WERI-Rb-1 (cell line): ENCODE data around the gene SIGLEC6.

Source experiments
- DNase-seq: peaks from one replicate; pipeline ENCODE4 v3.0.0-alpha.2; 2020
- H3K27ac ChIP-seq: fragments of 250-450 bp; sonication (Bioruptor Pico); 2 replicates; pipeline ENCODE4 v1.5.1; 2020; ENCODE audit warnings: mild to moderate bottlenecking, moderate library complexity
- H3K27me3 ChIP-seq: fragments of 250-450 bp; sonication (Bioruptor Pico); 2 replicates; pipeline ENCODE4 v1.5.1; 2021; ENCODE audit warnings: mild to moderate bottlenecking, low read depth, moderate library complexity; ENCODE audit not compliant: insufficient read depth, severe bottlenecking
- H3K36me3 ChIP-seq: fragments of 250-450 bp; sonication (Bioruptor Pico); 2 replicates; pipeline ENCODE4 v1.5.1; 2020; ENCODE audit warnings: mild to moderate bottlenecking, moderate library complexity
- H3K4me3 ChIP-seq: 2 replicates; pipeline ENCODE4 v1.5.1; 2011; ENCODE audit warnings: low read depth, mild to moderate bottlenecking, control low read depth, low read length
- H3K9me3 ChIP-seq: fragments of 250-450 bp; sonication (Bioruptor Pico); 2 replicates; pipeline ENCODE4 v1.5.1; 2021; ENCODE audit warnings: mild to moderate bottlenecking, moderate library complexity; ENCODE audit not compliant: severe bottlenecking
- TF ChIP-seq, protein P1 (sequence below): IDR thresholded peaks from 2 replicates; pipeline ENCODE4 v1.5.1; 2011; ENCODE audit warnings: low read depth, mild to moderate bottlenecking, control low read depth, inconsistent platforms, low read length

The SIGLEC6 gene

DNA sequence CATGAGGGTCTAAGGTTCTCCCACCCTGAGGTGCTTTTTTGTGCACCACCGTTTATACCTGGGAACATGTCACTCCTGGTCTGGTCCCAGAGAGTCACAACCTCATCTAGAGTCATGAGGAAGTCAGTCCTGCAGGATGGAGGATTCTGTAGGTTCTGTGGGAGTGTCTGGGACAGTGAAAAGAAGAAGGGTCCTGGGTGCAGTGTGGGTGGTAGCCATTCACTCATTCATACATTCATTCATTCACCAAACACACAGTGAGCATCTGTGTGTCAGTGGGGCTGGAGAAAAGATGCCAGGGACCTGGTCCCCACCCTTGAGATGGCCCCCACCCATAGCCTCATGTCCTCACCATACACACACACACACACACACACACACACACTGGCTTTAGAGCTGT is 61.8 kb downstream of the SIGLEC6 start:
- H3K9me3 ChIP-seq: no peaks in the 10 kb centered on the region
- DNase-seq: no peak
- H3K27me3 ChIP-seq: peaks cover 93% of the 10 kb centered on the region
- no peak overlapping the region for H3K27ac ChIP-seq
- no peak overlapping the region for H3K4me3 ChIP-seq
- TF ChIP-seq, protein P1, sequence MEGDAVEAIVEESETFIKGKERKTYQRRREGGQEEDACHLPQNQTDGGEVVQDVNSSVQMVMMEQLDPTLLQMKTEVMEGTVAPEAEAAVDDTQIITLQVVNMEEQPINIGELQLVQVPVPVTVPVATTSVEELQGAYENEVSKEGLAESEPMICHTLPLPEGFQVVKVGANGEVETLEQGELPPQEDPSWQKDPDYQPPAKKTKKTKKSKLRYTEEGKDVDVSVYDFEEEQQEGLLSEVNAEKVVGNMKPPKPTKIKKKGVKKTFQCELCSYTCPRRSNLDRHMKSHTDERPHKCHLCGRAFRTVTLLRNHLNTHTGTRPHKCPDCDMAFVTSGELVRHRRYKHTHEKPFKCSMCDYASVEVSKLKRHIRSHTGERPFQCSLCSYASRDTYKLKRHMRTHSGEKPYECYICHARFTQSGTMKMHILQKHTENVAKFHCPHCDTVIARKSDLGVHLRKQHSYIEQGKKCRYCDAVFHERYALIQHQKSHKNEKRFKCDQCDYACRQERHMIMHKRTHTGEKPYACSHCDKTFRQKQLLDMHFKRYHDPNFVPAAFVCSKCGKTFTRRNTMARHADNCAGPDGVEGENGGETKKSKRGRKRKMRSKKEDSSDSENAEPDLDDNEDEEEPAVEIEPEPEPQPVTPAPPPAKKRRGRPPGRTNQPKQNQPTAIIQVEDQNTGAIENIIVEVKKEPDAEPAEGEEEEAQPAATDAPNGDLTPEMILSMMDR: no peak
- H3K36me3 ChIP-seq: no peaks in the 10 kb centered on the region

DNA sequence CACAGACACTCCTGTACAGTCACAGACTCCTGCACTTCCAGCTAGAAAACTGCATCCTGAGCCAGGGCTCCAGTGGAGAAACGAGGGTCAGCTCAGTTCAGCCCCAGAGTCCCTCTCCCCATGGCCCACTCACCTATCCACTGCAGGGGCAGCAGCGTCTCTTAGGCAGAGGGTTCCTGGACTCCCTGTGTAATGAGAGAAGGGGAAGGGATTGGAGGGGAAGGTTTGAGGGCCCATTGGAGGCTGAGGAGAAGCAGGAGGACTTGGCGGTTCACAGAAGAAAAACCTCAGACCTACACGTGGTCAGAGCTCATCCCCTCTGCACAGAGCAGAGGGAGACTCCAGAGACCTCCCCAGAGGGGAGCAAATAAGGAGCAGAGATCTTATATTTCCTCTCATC is 62.3 kb downstream of the SIGLEC6 start:
- H3K4me3 ChIP-seq: no peak overlapping the region
- DNase-seq: no peak
- no peaks in the 10 kb centered on the region for H3K9me3 ChIP-seq
- H3K27ac ChIP-seq: no peak overlapping the region
- H3K27me3 ChIP-seq: peaks cover 91% of the 10 kb centered on the region
- H3K36me3 ChIP-seq: no peaks in the 10 kb centered on the region
- TF ChIP-seq, protein P1: no peak

DNA sequence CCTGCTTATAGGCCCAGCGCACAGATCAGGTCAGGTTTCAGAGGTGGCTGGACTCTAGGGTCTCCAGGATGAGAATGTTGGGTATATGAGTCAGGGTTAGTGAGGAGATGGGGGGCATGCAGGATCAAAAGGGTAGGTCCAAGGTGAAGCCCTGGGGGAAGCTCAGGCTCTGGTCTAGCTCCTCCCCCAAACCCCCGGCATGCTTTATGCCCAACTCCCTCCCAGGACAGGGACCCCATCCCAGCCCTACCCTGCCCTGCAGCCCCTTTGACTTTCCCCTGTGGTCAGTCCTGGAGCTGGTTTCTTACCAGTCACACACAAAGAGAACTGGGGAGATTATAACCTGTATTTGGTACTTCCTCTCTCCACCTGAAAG is 62.9 kb downstream of the SIGLEC6 start:
- no peak overlapping the region for H3K4me3 ChIP-seq

DNA sequence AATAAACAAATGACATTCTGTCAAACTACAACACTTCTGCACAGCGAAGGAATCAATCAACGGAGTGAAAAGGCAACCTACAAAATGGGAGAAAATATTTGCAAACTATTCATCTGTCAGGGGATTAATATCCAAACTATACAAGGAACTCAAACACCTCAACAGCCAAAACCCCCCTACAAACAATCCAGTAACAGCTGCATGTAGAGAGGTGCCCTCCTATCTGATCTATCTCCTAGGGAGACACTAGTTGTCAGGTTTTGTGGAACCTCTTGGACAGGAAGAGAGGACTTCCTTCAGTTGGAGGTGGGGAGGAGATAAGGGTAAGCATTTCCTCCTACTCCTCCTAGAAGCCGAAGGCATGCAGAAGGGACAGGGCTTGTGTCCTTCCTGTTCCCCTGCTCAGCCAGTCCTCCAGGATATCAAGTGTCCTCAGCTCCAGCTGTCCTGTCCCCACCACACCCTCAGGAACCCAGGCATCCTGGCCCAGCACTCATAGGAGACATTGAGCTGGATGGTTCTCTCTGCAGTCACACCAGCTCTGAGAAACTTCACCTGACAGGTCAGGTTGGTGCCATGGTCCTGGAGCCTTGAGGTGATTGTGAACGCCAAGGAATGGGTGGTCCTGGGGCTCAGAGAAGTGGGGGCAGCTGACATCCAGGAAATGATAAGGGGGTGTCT is 63.5 kb downstream of the SIGLEC6 start:
- Histone ChIP-seq H3K27ac (no peak overlapping the region), H3K27me3 (peaks cover 82% of the 10 kb centered on the region), H3K36me3 (no peaks in the 10 kb centered on the region), H3K4me3 (no peak overlapping the region), H3K9me3 (no peaks in the 10 kb centered on the region)
- no peak for DNase-seq
- TF ChIP-seq, protein P1: no peak

More for the DNA sequence above, 62.9 kb downstream of the SIGLEC6 start:
- no peaks in the 10 kb centered on the region for H3K9me3 ChIP-seq
- no peaks in the 10 kb centered on the region for H3K36me3 ChIP-seq
- H3K27ac ChIP-seq: no peak overlapping the region
- TF ChIP-seq, protein P1: no peak
- H3K27me3 ChIP-seq: peaks cover 85% of the 10 kb centered on the region
- no peak for DNase-seq
